NT2/D1 (cell line): ENCODE results near the gene ITGB2.

Source experiments
- SUZ12 ChIP-seq: IDR thresholded peaks from 2 replicates; pipeline ENCODE4 v1.6.1; 2011; ENCODE audit not compliant: insufficient read length, insufficient read depth; ENCODE audit errors: extremely low read depth
- ZNF274 ChIP-seq: IDR thresholded peaks from 2 replicates; pipeline ENCODE4 v1.6.1; 2011; ENCODE audit warnings: mild to moderate bottlenecking, low read depth, low read length

GRCh38 chr21:44914176-44914874 lies 6.4 kb downstream of the ITGB2 start:
- TF ChIP-seq SUZ12 (no peak), ZNF274 (no peak)
